ENCODE measurements around the gene ARHGAP33. TPM values are rescaled to one million over a fixed set of nuclear protein-coding genes. Genes with fewer than 3 reads are reported as not detected.

ARHGAP33 gene
- polyA plus RNA-seq, 1 experiment = 1.2 TPM

DNA sequence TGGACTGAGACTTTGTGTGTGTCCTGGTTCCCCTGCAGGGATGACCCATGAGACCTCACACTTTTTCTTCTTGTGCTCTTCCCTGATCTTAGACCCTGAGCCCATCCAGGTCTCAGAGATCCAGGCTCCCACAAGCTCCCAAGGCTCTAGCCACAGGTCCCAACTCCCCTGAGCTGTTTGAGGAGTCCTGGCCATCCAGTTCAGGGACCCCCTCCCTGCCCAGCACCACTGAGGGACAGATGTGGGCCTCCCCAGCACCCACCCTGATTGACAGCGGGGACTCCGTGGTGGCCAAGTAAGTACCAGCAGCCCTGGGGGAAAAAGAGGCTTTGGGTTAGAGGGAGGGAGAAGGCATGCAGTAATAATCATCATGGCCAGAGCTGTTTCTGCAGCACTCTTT, 15.7 kb upstream of the ARHGAP33 start:
- TF ChIP-seq, protein P1, sequence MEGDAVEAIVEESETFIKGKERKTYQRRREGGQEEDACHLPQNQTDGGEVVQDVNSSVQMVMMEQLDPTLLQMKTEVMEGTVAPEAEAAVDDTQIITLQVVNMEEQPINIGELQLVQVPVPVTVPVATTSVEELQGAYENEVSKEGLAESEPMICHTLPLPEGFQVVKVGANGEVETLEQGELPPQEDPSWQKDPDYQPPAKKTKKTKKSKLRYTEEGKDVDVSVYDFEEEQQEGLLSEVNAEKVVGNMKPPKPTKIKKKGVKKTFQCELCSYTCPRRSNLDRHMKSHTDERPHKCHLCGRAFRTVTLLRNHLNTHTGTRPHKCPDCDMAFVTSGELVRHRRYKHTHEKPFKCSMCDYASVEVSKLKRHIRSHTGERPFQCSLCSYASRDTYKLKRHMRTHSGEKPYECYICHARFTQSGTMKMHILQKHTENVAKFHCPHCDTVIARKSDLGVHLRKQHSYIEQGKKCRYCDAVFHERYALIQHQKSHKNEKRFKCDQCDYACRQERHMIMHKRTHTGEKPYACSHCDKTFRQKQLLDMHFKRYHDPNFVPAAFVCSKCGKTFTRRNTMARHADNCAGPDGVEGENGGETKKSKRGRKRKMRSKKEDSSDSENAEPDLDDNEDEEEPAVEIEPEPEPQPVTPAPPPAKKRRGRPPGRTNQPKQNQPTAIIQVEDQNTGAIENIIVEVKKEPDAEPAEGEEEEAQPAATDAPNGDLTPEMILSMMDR (IDR thresholded peaks at IDR 0.05; ENCODE audit: low read depth, low read length) = no peak
- CTCF ChIA-PET = no interaction called here
- POLR2A ChIA-PET = no interaction called here
- H3K27ac ChIP-seq (ENCODE audit: low read depth, low read length) = no peak overlapping the region
- no peaks in the 10 kb centered on the region for H3K9me3 ChIP-seq (ENCODE audit: control insufficient read depth, insufficient read depth, low read length)
- H3K4me3 ChIP-seq (ENCODE audit: low read depth, low read length) = no peak overlapping the region
- DNase-seq (ENCODE audit: low read depth, low spot score) = no peak
- H3K27me3 ChIP-seq (ENCODE audit: control insufficient read depth, insufficient read depth, low read length) = no peaks in the 10 kb centered on the region

DNA sequence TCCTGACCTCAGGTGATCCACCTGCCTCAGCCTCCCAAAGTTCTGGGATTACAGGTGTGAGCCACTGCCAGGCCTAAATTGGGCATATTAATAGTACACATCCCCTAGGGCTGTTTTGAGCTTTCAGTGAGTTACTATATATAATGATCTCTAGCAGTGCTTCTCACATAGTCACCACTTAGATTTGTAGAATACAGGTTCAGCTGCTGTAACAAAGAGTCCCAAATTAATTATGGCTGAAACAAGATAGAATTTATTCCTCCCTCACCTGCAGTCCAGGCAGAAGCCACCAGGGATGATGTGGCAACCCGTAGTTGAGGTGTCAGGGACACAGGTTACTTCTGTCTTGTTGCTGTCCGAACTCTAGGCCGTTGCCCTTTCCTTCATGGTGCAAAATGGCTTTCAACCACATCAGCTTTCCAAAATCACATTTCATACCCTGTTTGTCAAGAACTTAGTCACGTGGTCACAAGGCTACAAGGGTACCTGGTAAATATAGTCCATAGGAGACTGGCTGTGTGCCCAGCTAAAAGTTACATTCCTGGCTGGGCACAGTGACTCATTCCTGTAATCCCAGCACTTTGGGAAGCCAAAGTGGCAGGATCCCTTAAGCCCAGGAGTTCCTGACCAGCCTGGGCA, 14.5 kb upstream of the ARHGAP33 start:
- DNase-seq (ENCODE audit: low read depth, low spot score) = no peak
- ChIA-PET CTCF (no interaction called here), POLR2A (no interaction called here)
- TF ChIP-seq, protein P1 (IDR thresholded peaks at IDR 0.05; ENCODE audit: low read depth, low read length) = no peak
- H3K27ac ChIP-seq (ENCODE audit: low read depth, low read length) = no peak overlapping the region
- no peak overlapping the region for H3K4me3 ChIP-seq (ENCODE audit: low read depth, low read length)
- no peaks in the 10 kb centered on the region for H3K9me3 ChIP-seq (ENCODE audit: control insufficient read depth, insufficient read depth, low read length)
- no peaks in the 10 kb centered on the region for H3K27me3 ChIP-seq (ENCODE audit: control insufficient read depth, insufficient read depth, low read length)

DNA sequence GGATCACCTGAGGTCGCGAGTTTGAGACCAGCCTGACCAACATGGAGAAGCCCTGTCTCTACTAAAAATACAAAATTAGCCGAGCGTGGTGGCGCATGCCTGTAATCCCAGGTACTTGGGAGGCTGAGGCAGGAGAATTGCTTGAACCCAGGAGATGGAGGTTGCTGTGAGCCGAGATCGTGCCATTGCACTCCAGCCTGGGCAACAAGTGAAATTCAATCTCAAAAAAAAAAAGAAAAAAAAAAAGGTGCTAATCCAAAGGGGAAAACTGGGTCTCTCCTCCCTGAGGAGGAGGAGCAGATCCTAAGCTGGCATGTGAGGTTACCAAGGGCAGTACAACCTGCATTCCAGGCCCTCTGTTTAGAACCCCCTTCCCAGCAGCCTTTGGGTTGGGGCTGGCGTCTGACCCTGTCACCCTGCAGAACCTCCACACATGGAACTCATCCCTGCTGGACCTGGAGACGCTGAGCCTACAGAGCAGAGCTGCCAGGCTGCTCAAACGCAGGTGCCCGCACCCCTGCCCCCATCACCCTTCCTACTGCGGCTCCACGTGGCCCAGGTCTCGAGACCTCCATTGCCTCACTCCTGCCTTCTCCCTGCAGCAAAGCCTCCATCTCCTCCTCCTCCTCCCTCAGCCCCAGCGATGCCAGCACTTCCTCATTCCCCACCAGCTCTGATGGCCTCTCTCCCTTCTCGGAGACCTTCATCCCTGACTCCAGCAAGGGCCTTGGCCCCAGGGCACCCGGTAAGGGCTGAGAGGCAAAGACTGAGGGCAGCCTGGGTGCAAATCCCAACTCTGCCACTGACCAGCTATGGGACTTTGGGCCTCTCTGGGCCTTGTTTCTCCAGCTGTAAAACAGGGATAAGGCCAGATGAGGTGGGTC, 10.7 kb upstream of the ARHGAP33 start:
- POLR2A ChIA-PET = interaction anchor here (1.5 kb wide), 1 partner anchor 7 kb away, joined by 3 read pairs; no protein-coding TSS in a partner anchor
- Histone ChIP-seq H3K27me3 (ENCODE audit: control insufficient read depth, insufficient read depth, low read length) (no peaks in the 10 kb centered on the region), H3K9me3 (ENCODE audit: control insufficient read depth, insufficient read depth, low read length) (no peaks in the 10 kb centered on the region), H3K4me3 (ENCODE audit: low read depth, low read length) (no peak overlapping the region), H3K27ac (ENCODE audit: low read depth, low read length) (no peak overlapping the region)
- CTCF ChIA-PET = interaction anchor here (0.6 kb wide), 1 partner anchor 70 kb away, joined by 3 read pairs; no protein-coding TSS in a partner anchor
- no peak for DNase-seq (ENCODE audit: low read depth, low spot score)
- TF ChIP-seq, protein P1 (IDR thresholded peaks at IDR 0.05; ENCODE audit: low read depth, low read length) = no peak

DNA sequence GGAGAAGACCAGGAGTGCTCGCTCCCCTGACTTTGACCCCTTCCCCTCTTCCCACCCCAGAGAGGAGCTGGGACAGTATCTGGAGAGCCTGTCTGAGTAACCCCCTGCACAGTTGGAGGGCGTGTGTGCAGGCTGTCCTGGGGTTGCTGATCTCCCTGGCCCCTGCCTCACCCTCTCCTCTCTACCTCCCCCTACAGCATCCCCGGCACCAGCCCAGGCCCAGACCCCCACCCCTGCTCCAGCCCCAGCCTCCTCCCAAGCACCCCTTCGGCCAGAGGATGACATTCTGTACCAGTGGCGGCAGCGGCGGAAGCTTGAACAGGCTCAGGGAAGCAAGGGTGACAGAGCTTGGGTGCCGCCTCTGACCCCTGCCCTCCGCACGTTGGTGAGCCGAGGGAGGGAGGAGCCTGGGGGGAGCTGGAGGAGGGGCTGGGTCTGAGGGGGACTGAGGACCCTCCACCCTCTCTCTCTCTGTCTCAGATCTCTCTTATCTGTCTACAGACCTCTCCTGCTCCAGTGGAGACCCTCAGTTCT, 8.7 kb upstream of the ARHGAP33 start:
- no peak overlapping the region for H3K27ac ChIP-seq (ENCODE audit: low read depth, low read length)
- H3K27me3 ChIP-seq (ENCODE audit: control insufficient read depth, insufficient read depth, low read length) = no peaks in the 10 kb centered on the region
- TF ChIP-seq, protein P1 (IDR thresholded peaks at IDR 0.05; ENCODE audit: low read depth, low read length) = no peak
- ChIA-PET CTCF (no interaction called here), POLR2A (no interaction called here)
- no peak for DNase-seq (ENCODE audit: low read depth, low spot score)
- H3K9me3 ChIP-seq (ENCODE audit: control insufficient read depth, insufficient read depth, low read length) = no peaks in the 10 kb centered on the region
- H3K4me3 ChIP-seq (ENCODE audit: low read depth, low read length) = no peak overlapping the region
